ENCODE measurements around the gene TAS1R3.
"Not testable (repeated sequence)": the region's sequence is repeated elsewhere in the genome, so short reads cannot be mapped to it uniquely, and the experiment has no call there.

The TAS1R3 gene

DNA sequence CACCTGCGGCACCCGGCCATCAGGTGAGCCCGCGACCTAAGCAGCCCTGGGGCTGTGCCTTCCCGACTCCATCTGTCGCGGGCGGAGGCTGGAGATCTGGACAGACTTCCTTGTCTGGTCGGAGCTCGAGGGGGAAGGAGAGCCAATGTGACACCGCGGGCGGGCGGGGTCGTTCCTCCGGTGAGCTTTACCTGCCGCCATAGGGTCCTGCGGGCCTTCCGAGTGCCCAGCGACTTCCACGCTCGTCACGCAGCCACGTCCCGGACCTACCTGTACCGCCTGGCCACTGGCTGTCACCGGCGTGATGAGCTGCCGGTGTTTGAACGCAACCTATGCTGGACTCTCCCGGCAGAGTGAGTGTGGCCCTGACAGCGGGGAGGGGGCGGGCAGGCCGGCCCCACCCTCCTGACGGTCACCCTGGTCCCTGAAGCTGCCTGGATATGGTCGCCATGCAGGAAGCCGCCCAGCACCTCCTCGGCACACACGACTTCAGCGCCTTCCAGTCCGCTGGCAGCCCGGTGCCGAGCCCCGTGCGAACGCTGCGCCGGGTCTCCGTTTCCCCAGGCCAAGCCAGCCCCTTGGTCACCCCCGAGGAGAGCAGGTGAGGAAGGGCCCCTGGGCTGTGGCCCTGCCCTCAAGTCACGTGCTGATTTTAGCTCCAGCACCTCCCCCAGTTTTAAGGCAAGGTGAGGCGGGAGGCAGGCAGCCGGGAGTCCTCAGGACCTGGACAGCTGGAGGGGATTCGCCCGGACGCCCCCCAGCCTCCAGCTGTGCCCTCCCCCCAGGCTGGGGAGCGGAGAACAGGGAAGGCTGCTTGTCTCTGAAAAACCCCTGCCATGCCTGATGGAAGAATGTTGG, 21.6 kb upstream of the TAS1R3 start:
- DNase-seq (ENCODE audit: low read depth): no peak

DNA sequence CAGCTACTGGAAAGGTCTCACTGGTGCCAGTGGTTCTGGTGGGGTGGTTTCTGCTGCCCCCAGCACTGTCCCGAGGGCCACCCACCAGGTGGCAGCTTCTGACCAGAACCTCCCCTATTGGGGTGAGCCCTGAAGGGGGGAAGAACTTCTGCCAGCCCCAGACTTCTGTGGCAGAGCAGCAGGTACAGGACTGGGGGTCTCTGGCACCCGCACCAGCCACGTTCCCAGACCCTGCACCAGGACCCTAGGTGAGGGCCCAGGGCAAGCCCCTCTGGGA, 21.0 kb upstream of the TAS1R3 start:
- no peak for DNase-seq (ENCODE audit: low read depth)

DNA sequence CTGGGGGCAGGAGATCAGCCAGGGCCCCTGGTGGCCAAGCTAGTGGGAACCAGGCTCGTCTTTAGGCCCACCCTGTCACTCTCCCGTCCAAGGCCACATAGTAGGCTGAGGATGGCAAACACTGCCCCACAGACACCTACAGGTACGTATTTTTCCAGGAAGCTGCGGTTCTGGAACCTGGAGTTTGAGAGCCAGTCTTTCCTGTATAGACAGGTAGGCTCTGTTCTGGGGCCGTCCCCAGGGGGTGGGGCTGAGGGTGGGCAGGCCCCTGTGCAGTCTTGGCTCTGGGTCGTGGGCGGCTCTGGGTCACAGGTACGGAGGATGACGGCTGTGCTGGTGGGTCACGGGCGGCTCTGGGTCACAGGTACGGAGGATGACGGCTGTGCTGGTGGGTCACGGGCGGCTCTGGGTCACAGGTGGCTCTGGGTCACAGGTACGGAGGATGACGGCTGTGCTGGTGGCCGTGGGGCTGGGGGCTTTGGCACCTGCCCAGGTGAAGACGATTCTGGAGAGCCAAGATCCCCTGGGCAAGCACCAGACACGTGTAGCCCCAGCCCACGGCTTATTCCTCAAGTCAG, 20.5 kb upstream of the TAS1R3 start:
- DNase-seq (ENCODE audit: low read depth): no peak

GRCh38 chr1:1311107-1312104, 19.7 kb upstream of the TAS1R3 start:
- no peak for DNase-seq (ENCODE audit: low read depth)

DNA sequence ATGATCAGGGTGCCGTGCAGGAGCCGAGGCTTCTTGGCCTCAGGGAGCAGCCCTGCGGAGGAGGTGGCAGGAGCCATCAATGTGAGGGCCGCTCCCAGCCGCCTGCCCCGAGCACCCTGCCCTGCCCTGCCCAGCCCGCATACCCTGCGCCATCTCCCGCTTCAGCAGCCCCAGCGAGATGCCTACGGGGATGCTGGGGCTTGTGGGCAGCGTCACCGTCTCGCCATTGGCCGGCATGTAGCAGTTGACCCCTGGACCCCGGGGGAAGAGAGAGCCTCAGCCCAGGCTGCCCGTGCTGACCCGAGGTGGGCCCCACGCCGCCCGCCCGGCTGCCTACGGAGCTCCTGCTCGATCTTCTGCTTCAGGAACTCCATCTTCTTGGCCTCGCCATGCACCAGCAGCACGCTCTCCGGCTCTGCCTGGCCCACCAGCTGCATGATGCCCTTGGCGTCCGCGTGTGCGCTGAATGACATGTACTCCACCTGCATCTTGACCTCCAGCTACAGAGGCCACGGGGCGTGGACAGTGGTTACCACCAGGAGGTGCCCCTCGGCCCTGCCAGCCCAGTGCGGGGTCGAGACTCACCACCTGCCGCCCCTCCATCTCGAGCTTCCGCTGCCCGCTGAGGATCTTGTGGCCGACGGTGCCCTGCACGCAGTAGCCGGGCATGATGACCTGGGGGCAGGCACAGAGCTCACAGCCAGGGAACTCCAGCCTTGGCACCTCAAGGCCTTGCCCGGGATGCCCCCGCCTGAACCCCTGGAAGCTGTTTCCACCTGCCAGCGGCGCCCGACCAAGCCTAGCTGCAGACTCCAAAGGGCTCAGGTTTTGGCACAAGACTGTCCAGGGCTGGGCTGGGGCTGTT, 18.4 kb upstream of the TAS1R3 start:
- no peak for DNase-seq (ENCODE audit: low read depth)

GRCh38 chr1:1313500-1314236, 17.4 kb upstream of the TAS1R3 start:
- no peak for DNase-seq (ENCODE audit: low read depth)

DNA sequence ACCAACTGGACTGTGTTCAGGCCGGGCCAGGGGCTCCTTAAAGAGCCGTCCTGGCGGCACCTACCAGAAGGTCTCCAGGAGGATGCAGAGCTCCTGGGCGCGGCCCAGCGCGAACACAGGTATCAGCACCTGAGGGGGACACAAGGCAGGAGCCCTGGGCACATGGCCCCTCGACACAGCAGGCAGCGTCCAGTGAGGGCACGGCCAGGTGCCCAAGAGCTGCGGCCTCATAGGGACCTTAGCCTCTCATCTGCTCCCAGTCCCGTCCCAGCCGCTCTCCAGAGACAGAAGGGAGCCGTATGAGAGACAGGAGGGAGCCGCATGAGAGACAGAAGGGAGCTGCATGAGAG, 16.9 kb upstream of the TAS1R3 start:
- no peak for DNase-seq (ENCODE audit: low read depth)

GRCh38 chr1:1314678-1315335, 16.3 kb upstream of the TAS1R3 start:
- DNase-seq (ENCODE audit: low read depth): no peak

- DNase-seq (ENCODE audit: low read depth): no peak
These were observed 15.6 kb upstream of the TAS1R3 start for GRCh38 chr1:1315435-1315954.

- DNase-seq (ENCODE audit: low read depth): not testable (repeated sequence)
These were observed 14.9 kb upstream of the TAS1R3 start for GRCh38 chr1:1316199-1316598.

GRCh38 chr1:1317420-1317819, 13.7 kb upstream of the TAS1R3 start:
- DNase-seq (ENCODE audit: low read depth): no peak

DNA sequence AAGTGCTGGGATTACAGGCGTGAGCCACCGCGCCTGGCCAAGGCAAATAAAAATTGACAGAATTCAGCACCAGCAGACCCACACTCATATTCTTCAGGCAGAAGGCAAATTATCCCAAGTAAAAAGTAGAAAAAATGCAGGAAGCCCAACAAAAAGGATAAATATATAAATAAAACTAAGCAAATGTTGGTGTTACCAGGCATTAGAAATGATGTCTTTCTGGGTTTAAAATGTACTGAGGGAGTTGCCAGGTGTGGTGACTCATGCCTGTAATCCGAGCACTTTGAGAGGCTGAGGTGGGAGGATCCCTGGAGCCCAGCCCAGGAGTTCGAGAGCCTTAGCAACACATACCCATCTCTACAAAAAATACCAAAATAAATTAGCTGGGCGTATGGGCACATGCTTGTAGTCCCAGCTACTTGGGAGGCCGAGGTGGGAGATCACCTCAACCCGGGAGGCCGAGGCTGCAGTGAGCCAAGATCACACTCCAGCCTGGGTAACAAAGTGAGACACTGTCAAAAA, 12.9 kb upstream of the TAS1R3 start:
- DNase-seq (ENCODE audit: low read depth): no peak

GRCh38 chr1:1318777-1319645, 12.1 kb upstream of the TAS1R3 start:
- DNase-seq (ENCODE audit: low read depth): no peak

GRCh38 chr1:1319646-1319941, 11.5 kb upstream of the TAS1R3 start:
- DNase-seq (ENCODE audit: low read depth): no peak

GRCh38 chr1:1320666-1321448, 10.2 kb upstream of the TAS1R3 start:
- no peak for DNase-seq (ENCODE audit: low read depth)

- no peak for DNase-seq (ENCODE audit: low read depth)
These were observed 9.6 kb upstream of the TAS1R3 start for GRCh38 chr1:1321477-1321876.

- no peak for DNase-seq (ENCODE audit: low read depth)
These were observed 8.7 kb upstream of the TAS1R3 start for GRCh38 chr1:1322418-1322817.

- DNase-seq (ENCODE audit: low read depth): no peak
These were observed 8.1 kb upstream of the TAS1R3 start for GRCh38 chr1:1322952-1323351.

GRCh38 chr1:1324084-1324523, 7.0 kb upstream of the TAS1R3 start:
- no peak for DNase-seq (ENCODE audit: low read depth)
